Erythroblast (primary cell): ENCODE measurements around the gene TUFM.

ENCODE experiments used
- GATA1 ChIP-seq: IDR thresholded peaks from 2 replicates; pipeline ENCODE4 v1.6.1; 2011; ENCODE audit warnings: low read depth, mild to moderate bottlenecking, control low read depth, low read length, moderate library complexity
- POLR2A ChIP-seq: IDR thresholded peaks from 2 replicates; pipeline ENCODE4 v1.6.1; 2011; ENCODE audit warnings: mild to moderate bottlenecking, low read length

DNA sequence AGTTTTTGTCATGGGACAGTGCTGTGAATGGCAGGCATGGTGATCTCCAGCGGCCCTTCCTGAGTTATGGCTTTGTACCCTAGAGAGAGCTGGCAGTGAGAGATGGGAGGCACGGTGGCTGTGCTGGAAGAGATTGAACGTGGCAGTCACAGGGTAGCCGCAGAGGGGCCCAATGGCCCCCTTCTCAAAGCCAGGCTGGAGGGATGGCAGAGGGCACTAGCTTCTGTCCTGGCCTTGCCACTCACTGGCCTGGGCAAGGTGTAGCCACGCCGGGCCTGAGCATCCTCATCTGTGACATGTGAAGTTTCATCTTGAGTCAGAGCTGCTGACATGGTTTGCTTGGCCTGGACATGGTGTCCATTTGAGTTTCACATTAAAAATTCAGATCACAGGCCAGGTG, 28.3 kb upstream of the TUFM start:
- TF ChIP-seq POLR2A, result no peak
- TF ChIP-seq GATA1, result no peak
